Astrocyte of the hippocampus (primary cell): ENCODE results near the gene KDM6A.
"Not testable (repeated sequence)": the region's sequence is repeated elsewhere in the genome, so short reads cannot be mapped to it uniquely, and the experiment has no call there.

Experiments
- DNase-seq: peaks from one replicate; pipeline ENCODE4 v3.0.0; 2011; ENCODE audit warnings: low read depth, low spot score

KDM6A gene

DNA sequence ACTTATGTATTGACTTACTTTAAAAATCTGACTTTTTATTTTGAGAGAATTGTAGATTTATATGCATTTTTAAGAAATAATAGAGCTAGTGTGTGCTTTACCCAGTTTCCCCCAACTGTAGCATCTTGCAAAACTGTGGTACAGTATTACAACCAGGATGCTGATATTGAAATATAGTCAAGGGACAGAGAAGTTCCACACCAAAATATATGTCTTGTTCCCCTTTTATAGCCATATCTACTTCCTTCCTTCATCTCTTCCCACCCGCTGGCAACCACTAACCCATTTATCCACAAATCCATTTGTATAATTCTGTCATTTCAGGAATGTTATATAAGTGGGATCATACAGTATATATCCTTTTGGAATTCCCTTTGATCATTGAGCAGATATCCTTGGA lies 16.8 kb downstream of the KDM6A start:
- DNase-seq, result no peak

DNA sequence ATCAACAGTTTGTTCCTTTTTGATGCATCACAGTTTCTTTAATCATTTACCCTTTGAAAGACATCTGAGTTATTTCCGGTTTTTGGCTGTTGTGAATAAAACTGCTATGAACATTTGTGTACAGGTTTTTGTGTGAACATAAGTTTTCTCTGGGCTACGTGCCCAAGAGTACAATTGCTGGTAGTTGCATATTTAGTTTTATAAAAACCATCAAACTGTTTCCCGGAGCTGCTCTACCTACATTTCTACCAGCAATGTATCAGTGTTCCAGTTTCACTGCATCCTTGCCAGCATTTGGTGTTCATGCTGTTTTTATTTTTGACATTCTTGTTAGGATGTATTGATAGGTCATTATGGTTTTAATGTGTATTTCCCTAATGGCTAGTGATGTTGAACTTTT lies 17.3 kb downstream of the KDM6A start:
- DNase-seq, result no peak

DNA sequence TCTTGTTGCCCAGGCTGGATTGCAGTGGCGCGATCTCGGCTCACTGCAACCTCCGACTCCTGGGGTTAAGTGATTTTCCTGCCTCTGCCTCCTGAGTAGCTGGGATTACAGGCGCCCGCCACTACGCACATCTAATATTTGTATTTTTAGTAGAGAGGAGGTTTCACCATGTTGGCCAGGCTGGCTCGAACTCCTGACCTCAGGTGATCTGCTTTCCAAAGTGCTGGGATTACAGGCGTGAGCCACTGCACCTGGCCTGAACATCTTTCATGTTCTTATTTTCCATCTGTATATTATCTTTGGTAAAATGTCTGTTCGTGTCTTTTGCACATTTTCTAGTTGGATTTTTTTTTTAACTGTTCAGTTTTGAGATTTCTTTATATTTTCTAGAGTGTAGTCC lies 17.7 kb downstream of the KDM6A start:
- not testable (repeated sequence) for DNase-seq

DNA sequence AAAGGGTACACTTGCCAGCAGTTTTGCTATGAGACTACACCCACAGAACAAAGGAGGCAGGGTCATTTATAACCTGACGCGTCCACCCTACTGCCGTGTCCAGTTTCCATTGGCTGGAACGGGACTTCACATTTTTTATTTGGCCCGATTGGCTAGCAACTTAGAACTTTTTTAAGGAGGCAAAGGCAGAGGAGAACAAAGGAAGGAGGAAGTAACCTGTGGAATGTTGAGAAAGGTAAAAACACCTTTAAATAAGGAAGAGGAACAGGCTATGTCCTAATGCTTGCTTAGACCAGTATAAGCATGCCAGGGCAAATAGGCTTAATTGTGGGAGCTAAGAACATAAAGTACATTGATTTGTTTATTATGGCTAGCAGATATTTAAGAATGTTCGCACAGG lies 18.7 kb downstream of the KDM6A start:
- DNase-seq, result no peak

DNA sequence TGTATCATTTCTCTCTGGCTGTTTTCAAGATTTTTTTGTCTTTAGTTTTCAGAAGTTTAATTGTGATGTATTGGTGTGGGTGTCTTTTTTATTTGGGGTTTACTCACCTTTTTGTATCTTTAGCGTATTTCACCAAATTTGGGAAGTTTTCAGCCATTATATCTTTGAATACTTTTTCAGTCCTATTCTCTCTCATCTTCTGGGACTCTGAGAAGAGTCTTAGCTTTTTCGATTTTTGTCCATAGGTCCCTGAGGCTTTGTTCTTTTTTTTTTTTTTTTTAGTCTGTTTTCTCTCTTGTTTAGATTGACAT lies 23.8 kb downstream of the KDM6A start:
- no peak for DNase-seq

DNA sequence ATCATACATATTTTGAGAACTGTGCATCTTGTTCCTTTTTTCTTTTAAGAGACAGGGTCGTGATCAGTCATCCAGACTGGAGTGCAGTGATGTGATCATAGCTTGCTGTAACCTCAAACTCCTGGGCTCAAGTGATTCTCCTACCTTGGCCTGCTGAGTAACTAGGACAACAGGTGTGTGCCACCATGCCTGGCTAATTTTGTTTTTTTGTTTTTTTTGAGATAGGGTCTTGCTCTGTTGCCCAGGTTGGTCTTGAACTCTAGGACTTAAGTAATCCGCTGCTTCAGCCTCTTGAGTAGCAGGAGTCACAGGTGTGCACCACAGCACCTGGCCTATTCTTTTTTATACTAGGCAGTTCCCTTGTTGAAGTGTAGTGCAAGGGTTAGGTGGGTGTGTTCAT lies 24.6 kb downstream of the KDM6A start:
- no peak for DNase-seq

DNA sequence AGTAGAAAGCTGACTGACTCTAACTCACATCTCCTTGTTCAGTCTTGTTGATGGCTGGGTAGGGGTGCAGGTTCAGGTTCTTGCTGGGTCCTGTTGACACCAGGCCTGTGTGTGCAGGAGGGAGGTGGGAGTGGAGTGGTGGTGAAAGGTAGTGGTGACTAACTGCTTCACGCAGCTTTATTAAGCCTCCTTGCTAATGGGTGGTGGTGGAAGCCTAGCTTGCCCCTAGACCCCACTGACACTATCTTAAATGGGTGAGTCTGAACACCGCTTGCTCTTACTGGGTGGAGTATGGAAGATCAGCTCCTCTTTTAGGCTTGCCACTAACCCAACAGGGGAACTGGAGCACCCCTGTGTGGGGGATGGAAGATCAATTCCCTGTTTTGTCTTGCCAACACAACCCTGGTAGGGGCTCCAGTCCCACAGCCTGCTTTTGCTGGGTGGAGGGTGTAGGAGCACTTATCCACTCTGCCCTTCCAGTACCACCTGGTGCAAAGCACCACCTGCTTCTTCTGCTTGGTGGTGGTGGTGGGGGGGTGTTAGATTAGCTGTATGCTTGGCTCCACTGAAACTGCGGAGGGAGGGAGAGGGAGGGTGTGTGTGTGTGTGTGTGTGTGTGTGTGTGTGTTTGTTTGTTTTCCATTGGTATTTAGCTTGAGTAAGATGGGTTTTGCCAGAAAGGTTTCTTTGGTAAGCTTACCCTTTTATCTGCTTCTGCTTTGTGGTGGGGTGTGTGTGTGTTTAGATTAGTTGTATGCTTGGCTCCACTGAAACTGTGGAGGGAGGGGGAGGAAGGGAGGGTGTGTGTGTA lies 25.6 kb downstream of the KDM6A start:
- DNase-seq, result peak; percentile 54

DNA sequence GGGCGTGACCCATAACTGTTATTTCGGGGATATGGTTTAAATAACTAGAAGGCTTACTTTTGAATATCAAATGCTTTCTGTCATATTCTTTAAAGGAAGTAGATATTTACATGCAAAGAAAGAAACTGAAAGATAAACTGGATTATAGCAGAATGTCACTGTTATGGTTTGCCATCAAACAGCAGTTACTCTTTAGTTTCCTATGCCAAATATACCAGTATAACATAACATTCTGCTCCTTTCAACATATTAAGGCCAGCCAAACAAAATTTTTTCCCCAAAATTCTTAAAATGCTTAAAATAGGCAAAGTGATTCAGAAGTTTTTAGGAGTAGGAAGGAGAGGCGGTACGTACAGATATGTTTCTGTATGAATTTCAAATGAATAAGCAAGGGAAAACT lies 27.0 kb downstream of the KDM6A start:
- DNase-seq, result no peak

DNA sequence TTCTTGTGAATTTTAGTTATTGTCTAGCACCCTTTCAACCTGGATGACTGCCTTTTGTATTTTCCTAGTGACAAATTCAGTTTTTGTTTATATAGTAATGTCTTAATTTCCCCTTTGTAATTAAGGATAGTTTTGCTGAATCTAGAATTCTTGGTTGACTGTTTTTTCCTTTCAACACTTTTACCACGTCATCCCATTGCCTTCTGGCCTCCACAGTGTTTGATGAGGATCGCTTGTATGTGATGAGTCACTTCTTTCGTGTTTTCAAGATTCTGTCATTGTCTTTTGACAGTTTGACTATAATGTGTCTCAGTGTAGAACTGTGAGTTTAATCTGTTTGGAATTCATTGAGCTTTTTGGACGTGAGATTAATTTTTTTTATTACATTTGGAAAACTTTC lies 30.1 kb downstream of the KDM6A start:
- DNase-seq, result peak; percentile 39

DNA sequence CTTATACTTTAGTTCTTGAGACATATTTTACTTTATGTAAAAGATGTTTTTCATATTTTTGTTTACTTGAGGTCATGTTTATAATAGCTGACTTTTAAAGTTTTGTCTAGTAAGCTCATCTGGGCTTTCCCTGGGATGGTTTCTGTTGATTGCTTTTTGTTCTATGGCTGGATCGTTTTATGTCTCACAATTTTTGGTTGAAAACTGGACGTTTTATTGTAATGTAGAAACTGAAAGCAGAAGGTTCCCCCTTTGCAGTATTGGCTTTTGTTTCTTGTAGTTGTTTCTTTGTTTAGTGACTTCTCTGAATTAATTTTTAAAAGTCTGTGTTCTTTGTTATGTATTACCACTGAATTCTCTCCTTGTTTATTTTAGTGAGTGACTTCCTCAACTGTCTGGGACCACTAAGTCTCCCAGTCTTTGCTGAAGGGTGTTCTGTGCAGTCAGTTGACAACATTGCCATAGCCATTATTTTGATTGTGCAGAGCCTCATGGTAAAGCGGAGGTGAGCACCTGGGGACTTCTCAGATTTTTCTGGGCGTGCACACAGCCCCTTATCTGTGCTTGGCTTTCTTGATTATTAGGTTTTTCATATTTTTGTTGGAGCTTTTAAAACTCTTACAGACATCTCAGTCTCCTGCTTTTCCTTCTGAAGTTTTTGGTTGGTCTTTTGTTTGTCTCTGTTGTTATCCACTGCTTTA lies 31.0 kb downstream of the KDM6A start:
- DNase-seq, result no peak

DNA sequence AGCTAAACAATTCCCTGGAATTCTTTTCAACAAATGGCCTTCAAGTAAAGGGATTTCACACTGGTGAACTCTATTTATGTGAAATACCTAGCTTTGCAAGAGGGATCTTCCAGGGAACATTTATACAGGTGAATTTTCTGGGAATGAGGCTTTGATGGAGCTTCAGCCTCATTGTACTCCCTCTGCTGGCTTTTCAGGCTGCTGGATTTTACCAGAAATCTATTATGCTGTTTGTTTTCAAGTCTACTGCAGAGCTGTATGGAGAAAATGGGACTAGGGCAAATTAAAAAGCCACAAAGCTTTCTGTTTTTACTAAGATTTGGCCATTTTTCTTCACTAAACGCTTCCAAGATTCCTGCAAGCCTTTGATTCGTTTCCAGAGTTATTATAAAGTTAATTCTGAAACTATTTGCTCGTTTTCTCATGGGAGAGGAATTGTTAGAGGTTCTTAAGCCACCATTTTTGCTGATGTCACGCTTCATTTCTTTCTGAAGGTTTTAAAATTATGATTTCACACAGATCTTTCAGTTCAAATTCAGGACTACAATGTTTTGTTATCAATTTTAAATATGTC lies 31.6 kb downstream of the KDM6A start:
- peak; percentile 40 for DNase-seq

DNA sequence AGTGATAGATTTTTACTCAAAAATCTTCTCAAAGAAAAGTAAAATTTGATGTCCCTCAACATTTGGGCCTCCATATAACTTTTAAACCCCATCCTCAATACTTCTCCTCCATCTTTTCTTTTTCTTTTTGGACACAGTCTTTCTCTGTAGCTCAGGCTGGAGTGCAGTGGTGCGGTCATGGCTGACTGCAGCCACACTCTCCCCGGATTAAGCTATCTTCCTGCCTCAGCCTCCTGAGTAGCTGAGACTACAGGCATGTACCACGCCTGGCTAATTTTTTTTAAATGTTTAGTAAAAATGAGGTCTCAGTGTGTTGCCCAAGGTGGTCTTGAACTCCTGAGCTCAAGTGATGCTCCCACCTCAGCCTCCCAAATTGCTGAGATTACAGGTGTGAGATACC lies 33.1 kb downstream of the KDM6A start:
- no peak for DNase-seq

DNA sequence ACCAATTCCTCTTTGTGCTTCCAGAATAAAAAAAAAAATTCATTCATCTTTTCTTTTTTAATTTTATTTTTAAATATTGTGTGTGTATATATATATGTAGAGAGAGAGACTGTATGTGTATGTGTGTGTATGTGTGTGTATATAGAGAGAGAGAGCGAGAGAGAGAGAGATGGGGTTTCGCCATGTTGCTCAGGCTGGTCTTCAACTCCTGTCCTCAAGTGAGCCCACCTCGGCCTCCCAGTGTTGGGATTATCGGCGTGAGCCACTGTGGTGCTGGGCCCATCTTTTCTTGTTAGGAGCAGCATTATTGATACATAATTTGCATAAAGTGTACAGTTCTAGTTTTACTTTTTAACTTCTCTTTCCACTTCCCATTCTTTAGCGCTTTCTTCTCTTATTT lies 33.6 kb downstream of the KDM6A start:
- DNase-seq, result no peak

DNA sequence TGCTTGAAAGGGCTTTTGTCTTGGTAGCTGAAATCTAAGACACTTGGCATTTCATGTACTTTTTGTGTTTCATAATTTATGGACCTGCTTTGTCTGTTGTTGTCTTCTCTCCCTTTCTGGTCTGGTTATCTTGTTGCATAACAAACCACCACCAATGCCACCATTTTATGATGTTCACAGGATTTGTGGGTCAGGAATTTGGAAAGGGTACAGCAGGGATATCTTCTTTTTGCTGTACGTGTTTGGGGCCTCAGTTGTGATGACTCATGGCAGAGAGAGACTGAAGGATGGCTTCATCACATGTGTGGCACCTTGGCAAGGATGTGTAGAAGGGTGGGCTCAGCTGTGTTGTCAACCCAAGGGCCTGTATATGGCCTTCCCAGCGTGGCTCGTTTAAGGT lies 35.2 kb downstream of the KDM6A start:
- DNase-seq, result no peak

DNA sequence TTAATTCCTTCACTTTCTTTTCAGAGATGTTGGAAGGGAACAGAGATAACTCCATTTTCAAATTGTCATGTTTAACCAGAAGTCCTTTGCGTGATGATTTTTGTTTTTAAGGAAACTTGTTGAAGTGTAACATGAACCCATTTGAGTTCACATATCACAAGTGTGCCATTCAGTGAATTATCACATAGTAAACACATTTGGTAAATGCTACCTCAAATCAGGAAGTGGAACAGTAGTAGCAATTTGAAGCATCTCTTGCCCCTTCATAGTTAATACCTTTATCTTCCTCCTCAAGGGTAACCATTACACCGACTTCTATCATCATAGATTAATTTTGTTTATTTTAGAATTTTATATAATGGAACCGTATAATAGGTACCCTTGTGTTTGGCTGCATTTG lies 35.8 kb downstream of the KDM6A start:
- no peak for DNase-seq

DNA sequence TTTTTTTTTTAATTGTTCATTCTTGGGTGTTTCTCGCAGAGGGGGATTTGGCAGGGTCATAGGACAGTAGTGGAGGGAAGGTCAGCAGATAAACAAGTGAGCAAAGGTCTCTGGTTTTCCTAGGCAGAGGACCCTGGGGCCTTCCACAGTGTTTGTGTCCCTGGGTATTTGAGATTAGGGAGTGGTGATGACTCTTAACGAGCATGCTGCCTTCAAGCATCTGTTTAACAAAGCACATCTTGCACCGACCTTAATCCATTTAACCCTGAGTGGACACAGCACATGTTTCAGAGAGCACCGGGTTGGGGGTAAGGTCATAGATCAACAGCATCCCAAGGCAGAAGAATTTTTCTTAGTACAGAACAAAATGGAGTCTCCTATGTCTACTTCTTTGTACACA lies 37.5 kb downstream of the KDM6A start:
- not testable (repeated sequence) for DNase-seq

DNA sequence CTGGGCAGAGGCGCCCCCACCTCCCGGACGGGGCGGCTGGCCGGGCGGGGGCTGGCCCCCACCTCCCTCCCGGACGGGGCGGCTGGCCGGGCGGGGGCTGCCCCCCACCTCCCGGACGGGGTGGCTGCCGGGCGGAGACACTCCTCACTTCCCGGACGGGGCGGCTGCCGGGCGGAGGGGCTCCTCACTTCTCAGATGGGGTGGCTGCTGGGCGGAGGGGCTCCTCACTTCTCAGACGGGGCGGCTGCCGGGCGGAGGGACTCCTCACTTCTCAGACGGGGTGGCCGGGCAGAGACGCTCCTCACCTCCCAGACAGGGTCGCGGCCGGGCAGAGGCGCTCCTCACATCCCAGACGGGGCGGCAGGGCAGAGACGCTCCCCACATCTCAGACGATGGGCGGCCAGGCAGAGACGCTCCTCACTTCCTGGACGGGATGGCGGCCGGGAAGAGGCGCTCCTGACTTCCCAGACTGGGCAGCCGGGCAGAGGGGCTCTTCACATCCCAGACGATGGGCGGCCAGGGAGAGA lies 38.1 kb downstream of the KDM6A start:
- DNase-seq, result not testable (repeated sequence)

DNA sequence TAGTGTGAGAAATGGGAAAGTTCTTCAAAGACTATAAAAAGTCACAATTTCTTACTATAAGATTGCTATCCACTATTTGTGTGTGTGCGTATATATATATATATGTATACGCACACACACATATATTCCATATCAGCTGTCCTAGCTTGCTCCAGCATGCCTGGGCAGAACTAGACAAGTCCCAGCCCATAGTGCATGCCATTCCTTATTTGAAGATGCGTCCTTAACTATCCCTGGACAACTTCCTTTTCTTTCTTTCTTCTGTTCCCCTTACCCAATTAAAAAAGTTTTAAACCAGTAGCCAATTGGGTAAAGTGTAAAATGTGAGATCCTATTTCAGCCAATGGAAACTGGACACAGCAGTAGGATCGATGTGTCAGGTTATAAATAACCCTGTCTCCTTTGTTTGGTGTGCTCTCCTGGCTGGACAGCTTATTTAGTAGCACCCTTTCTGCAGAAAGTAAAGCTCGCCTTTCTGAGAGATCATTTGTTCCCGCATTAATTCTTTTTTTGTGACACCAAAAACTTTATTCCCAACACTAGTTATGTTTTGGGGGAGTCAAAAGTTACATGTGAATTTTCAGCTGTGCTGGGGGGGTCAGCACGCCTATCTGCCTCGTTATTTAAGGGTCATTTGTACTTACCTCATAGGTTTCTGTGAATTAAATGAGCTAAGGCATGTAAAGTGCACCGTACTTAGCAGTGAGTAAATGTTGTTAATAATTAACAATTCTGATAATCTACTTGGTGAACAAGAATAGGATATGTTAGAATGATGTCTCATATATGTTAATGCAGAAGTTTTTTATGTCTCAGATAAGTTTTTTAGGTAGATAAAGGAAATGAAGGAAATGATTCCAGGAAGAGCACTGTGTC lies 40.9 kb downstream of the KDM6A start:
- no peak for DNase-seq

DNA sequence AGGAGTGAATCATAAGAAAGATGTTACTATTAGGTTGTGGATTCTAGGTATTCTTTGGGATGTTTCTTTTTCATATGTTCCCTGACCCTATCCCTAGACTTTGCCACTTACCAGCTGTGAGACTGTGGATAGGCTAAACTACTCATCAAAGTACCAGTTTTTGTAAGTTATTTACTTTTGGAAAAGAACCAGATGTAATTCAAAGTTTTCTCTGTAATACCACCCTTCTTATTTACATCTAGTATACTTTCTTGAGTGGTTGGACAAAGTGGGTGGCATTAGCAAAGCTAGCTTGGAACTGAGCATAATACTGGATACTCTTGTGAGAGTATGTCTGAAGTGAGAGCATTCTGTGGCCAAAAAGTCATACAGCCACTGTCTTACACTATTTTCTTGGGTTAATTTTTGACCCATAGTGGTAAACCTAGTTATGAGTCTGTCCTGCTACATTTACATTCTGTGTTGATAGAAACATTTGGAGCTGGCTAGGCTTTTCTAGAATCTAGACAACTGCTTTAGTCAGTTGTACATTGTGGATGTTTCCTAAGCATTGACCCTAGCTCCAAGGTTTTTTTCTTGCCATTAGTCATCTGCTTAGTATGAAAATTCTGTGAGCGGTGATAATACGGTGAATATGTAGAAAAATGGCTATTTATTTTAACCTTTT lies 41.7 kb downstream of the KDM6A start:
- no peak for DNase-seq

DNA sequence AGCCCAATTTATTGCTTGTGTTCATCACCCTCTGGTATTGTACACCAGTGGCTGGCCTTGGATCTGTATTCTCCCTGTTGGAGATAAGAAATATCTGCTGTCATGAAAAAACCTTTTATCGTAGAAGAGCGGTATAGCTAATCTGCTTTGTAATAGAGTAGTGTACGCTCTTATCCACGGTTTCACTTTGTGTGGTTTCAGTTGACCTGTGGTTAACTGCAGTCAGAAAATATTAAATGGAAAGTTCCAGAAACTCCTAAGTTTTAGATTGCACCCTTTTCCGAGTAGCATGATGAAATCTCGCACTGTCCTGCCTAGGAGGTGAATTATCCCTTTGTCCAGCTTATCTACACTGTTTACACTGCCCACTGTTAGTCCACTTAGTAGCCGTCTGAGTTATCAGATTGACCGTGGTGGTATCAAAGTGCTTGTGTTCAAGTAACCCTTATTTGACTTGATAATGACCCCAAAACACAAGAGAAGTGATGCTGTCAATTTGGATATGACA lies 42.4 kb downstream of the KDM6A start:
- no peak for DNase-seq

DNA sequence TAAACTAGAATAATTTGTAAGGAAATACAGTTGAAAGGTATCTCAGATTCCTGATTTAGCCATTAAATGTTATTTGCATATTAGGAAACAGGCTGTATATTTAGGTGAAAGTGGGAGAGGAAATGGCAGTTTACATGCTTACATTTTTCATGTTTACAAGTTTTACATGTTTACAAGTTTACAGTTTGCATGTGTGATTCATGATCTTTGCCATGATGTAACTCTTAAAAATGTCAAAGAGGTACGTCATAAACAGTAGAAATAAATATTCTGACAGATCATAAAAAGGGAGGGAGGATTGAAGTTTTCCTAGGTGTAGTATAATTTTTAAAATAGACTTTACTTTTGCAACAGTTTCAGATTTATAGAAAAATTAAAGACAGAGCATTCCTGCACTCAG lies 45.7 kb downstream of the KDM6A start:
- no peak for DNase-seq
